Panc1 (cell line): ENCODE measurements around the gene CCL2.

Experiments used
- POLR2AphosphoS5 ChIP-seq: IDR thresholded peaks from 2 replicates; pipeline ENCODE4 v1.6.1; 2012; ENCODE audit warnings: mild to moderate bottlenecking, low read depth, low read length, moderate library complexity
- SIN3A ChIP-seq: IDR thresholded peaks from 2 replicates; pipeline ENCODE4 v1.6.1; 2012; ENCODE audit warnings: low read depth, mild to moderate bottlenecking, low read length, moderate library complexity, borderline replicate concordance; ENCODE audit not compliant: insufficient read depth
- TCF7L2 ChIP-seq: IDR thresholded peaks from 2 replicates; pipeline ENCODE4 v1.6.1; 2011; ENCODE audit warnings: mild to moderate bottlenecking, low read depth, low read length, inconsistent platforms
- TF ChIP-seq, protein P1 (sequence below): fragments of 450-650 bp; IDR thresholded peaks from 2 replicates; pipeline ENCODE4 v1.5.1; 2017; ENCODE audit warnings: mild to moderate bottlenecking
- TF ChIP-seq, protein P2 (sequence below), 2 experiments: IDR thresholded peaks; 2 replicates each; pipeline ENCODE4 v1.6.1; 2011 to 2012; ENCODE audit warnings: low read depth in 2 of 2, control low read depth in 1 of 2, low read length in 1 of 2, mild to moderate bottlenecking in 1 of 2, moderate library complexity in 1 of 2; ENCODE audit not compliant: insufficient read depth in 1 of 2

GRCh38 chr17:34305606-34306005 is 50.5 kb downstream of the CCL2 start:
- TF ChIP-seq, protein P1, sequence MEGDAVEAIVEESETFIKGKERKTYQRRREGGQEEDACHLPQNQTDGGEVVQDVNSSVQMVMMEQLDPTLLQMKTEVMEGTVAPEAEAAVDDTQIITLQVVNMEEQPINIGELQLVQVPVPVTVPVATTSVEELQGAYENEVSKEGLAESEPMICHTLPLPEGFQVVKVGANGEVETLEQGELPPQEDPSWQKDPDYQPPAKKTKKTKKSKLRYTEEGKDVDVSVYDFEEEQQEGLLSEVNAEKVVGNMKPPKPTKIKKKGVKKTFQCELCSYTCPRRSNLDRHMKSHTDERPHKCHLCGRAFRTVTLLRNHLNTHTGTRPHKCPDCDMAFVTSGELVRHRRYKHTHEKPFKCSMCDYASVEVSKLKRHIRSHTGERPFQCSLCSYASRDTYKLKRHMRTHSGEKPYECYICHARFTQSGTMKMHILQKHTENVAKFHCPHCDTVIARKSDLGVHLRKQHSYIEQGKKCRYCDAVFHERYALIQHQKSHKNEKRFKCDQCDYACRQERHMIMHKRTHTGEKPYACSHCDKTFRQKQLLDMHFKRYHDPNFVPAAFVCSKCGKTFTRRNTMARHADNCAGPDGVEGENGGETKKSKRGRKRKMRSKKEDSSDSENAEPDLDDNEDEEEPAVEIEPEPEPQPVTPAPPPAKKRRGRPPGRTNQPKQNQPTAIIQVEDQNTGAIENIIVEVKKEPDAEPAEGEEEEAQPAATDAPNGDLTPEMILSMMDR, result no peak
- TF ChIP-seq POLR2AphosphoS5, result no peak
- TF ChIP-seq, protein P2, sequence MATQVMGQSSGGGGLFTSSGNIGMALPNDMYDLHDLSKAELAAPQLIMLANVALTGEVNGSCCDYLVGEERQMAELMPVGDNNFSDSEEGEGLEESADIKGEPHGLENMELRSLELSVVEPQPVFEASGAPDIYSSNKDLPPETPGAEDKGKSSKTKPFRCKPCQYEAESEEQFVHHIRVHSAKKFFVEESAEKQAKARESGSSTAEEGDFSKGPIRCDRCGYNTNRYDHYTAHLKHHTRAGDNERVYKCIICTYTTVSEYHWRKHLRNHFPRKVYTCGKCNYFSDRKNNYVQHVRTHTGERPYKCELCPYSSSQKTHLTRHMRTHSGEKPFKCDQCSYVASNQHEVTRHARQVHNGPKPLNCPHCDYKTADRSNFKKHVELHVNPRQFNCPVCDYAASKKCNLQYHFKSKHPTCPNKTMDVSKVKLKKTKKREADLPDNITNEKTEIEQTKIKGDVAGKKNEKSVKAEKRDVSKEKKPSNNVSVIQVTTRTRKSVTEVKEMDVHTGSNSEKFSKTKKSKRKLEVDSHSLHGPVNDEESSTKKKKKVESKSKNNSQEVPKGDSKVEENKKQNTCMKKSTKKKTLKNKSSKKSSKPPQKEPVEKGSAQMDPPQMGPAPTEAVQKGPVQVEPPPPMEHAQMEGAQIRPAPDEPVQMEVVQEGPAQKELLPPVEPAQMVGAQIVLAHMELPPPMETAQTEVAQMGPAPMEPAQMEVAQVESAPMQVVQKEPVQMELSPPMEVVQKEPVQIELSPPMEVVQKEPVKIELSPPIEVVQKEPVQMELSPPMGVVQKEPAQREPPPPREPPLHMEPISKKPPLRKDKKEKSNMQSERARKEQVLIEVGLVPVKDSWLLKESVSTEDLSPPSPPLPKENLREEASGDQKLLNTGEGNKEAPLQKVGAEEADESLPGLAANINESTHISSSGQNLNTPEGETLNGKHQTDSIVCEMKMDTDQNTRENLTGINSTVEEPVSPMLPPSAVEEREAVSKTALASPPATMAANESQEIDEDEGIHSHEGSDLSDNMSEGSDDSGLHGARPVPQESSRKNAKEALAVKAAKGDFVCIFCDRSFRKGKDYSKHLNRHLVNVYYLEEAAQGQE (IDR thresholded peaks at IDR 0.05; ENCODE audit: insufficient read depth in 1 of 2, low read depth in 2 of 2, low read length in 1 of 2), result no peak
- TF ChIP-seq SIN3A, result no peak
- TF ChIP-seq TCF7L2, result no peak
